WTC11 (cell line): ENCODE measurements around the gene FBXW9.

ENCODE experiments used
- ELF4 ChIP-seq: sonication (generic); formaldehyde crosslinking; IDR thresholded peaks from 2 replicates; pipeline ENCODE4 v1.8.1; 2022; ENCODE audit warnings: low read depth, mild to moderate bottlenecking, moderate library complexity, missing genetic modification reagents
- ESRRA ChIP-seq: sonication (generic); formaldehyde crosslinking; IDR thresholded peaks from 2 replicates; pipeline ENCODE4 v1.8.1; 2022; ENCODE audit warnings: mild to moderate bottlenecking, missing genetic modification reagents, borderline replicate concordance
- NFYB ChIP-seq: sonication (generic); formaldehyde crosslinking; conservative IDR thresholded peaks from 2 replicates; pipeline ENCODE4 v1.8.0; 2022; ENCODE audit warnings: low read depth, missing genetic modification reagents
- NR3C1 ChIP-seq: sonication (generic); formaldehyde crosslinking; conservative IDR thresholded peaks from 2 replicates; pipeline ENCODE4 v1.8.1; 2023; ENCODE audit warnings: low read depth, mild to moderate bottlenecking, missing genetic modification reagents
- OVOL2 ChIP-seq: fragments of 250-450 bp; sonication (Bioruptor Pico); IDR thresholded peaks from 2 replicates; pipeline ENCODE4 v1.9.0; 2021; ENCODE audit warnings: mild to moderate bottlenecking, borderline replicate concordance
- RELA ChIP-seq: sonication (generic); formaldehyde crosslinking; IDR thresholded peaks from 2 replicates; pipeline ENCODE4 v1.8.1; 2022; ENCODE audit warnings: missing genetic modification reagents, mild to moderate bottlenecking, borderline replicate concordance
- SMAD3 ChIP-seq: sonication (generic); formaldehyde crosslinking; IDR thresholded peaks from 2 replicates; pipeline ENCODE4 v1.8.0; 2022; ENCODE audit warnings: missing genetic modification reagents, mild to moderate bottlenecking, borderline replicate concordance
- SP1 ChIP-seq: sonication (generic); formaldehyde crosslinking; conservative IDR thresholded peaks from 2 replicates; pipeline ENCODE4 v1.8.1; 2022; ENCODE audit warnings: missing genetic modification reagents
- ZNF263 ChIP-seq: sonication (generic); formaldehyde crosslinking; IDR thresholded peaks from 2 replicates; pipeline ENCODE4 v1.8.1; 2022; ENCODE audit warnings: low read depth, mild to moderate bottlenecking, moderate library complexity, missing genetic modification reagents
- ZNF396 ChIP-seq: fragments of 250-450 bp; sonication (Bioruptor Pico); IDR thresholded peaks from 2 replicates; pipeline ENCODE4 v1.8.0; 2021; ENCODE audit warnings: mild to moderate bottlenecking, moderate library complexity, borderline replicate concordance
- TF ChIP-seq, protein P1 (sequence below): fragments of 200-600 bp; IDR thresholded peaks from 2 replicates; pipeline ENCODE4 v1.8.0; 2022; ENCODE audit warnings: antibody characterized with exemption
- TF ChIP-seq, protein P2 (sequence below): sonication (generic); formaldehyde crosslinking; IDR thresholded peaks from 2 replicates; pipeline ENCODE4 v1.8.1; 2023; ENCODE audit warnings: mild to moderate bottlenecking, missing genetic modification reagents
- TF ChIP-seq, protein P3 (sequence below): sonication (generic); formaldehyde crosslinking; IDR thresholded peaks from 2 replicates; pipeline ENCODE4 v1.8.0; 2022; ENCODE audit warnings: mild to moderate bottlenecking, missing genetic modification reagents

DNA sequence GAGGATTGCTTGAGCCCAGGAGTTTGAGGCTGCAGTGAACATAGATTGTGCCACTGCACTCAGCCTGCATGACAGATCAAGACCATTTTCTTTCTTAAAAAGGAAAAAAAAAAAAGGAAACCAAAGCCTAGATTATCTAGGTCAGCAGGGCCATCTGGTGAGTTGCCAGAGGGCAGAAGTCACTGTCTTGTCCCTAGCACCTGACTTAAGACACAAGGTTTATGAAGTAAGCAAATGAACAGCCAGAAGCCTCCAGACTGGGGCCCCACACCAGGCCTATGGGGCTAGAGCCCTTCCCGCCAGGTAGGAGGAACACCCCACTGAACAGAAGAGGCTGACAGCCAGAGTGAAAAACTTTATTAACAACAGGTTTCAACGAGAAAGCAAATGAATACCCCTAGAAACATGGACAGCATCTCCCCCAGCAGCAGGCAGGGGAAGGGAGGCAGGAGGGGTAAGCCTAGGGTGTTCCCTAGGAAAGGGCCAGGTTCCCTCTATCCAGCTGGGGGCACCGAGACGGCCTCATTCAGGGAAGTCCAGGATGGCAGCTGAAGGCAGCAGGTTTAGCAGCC, 28.6 kb downstream of the FBXW9 start:
- no peak for TF ChIP-seq OVOL2 (CRISPR knock-in tag)
- TF ChIP-seq, protein P1, sequence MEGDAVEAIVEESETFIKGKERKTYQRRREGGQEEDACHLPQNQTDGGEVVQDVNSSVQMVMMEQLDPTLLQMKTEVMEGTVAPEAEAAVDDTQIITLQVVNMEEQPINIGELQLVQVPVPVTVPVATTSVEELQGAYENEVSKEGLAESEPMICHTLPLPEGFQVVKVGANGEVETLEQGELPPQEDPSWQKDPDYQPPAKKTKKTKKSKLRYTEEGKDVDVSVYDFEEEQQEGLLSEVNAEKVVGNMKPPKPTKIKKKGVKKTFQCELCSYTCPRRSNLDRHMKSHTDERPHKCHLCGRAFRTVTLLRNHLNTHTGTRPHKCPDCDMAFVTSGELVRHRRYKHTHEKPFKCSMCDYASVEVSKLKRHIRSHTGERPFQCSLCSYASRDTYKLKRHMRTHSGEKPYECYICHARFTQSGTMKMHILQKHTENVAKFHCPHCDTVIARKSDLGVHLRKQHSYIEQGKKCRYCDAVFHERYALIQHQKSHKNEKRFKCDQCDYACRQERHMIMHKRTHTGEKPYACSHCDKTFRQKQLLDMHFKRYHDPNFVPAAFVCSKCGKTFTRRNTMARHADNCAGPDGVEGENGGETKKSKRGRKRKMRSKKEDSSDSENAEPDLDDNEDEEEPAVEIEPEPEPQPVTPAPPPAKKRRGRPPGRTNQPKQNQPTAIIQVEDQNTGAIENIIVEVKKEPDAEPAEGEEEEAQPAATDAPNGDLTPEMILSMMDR: no peak
- no peak for TF ChIP-seq SP1 (CRISPR knock-in tag)
- TF ChIP-seq, protein P2, sequence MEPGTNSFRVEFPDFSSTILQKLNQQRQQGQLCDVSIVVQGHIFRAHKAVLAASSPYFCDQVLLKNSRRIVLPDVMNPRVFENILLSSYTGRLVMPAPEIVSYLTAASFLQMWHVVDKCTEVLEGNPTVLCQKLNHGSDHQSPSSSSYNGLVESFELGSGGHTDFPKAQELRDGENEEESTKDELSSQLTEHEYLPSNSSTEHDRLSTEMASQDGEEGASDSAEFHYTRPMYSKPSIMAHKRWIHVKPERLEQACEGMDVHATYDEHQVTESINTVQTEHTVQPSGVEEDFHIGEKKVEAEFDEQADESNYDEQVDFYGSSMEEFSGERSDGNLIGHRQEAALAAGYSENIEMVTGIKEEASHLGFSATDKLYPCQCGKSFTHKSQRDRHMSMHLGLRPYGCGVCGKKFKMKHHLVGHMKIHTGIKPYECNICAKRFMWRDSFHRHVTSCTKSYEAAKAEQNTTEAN (CRISPR knock-in tag): no peak
- no peak for TF ChIP-seq NR3C1 (CRISPR knock-in tag)
- no peak for TF ChIP-seq NFYB (CRISPR knock-in tag)
- TF ChIP-seq ESRRA: no peak
- TF ChIP-seq SMAD3 (CRISPR knock-in tag): no peak
- TF ChIP-seq, protein P3, sequence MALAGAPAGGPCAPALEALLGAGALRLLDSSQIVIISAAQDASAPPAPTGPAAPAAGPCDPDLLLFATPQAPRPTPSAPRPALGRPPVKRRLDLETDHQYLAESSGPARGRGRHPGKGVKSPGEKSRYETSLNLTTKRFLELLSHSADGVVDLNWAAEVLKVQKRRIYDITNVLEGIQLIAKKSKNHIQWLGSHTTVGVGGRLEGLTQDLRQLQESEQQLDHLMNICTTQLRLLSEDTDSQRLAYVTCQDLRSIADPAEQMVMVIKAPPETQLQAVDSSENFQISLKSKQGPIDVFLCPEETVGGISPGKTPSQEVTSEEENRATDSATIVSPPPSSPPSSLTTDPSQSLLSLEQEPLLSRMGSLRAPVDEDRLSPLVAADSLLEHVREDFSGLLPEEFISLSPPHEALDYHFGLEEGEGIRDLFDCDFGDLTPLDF (CRISPR knock-in tag): no peak
- TF ChIP-seq ZNF263 (CRISPR knock-in tag): no peak
- TF ChIP-seq ELF4 (CRISPR knock-in tag): no peak
- no peak for TF ChIP-seq RELA (CRISPR knock-in tag)
- no peak for TF ChIP-seq ZNF396 (CRISPR knock-in tag)
